Upper lobe of left lung (tissue), 4 donors: ENCODE data around the gene MPHOSPH9.

Experiments used
- CTCF ChIP-seq, 6 experiments: fragments of 450-650 bp in 4 of 6; fragments of 200-600 bp in 2 of 6; sonication (generic) in 2 of 6; IDR thresholded peaks; one replicate each; pipeline ENCODE4 v1.5.1; 2016 to 2019; ENCODE audit warnings: antibody characterized with exemption in 6 of 6
- EP300 ChIP-seq, 4 donors: sonication (generic); formaldehyde crosslinking; IDR thresholded peaks; one replicate each; pipeline ENCODE4 v1.5.1; 2017; ENCODE audit warnings: antibody characterized with exemption in 4 of 4, control low read depth in 2 of 4

- TF ChIP-seq CTCF (IDR thresholded peaks at IDR 0.05) (no peak), EP300 (IDR thresholded peaks at IDR 0.05) (no peak)
Observed at GRCh38 chr12:123167329-123167728, 65.6 kb downstream of the MPHOSPH9 start.
